ACC112 (cell line): Measurements from ENCODE around the gene GRP.

ENCODE experiments used
- H2AFZ ChIP-seq: fragments of 200-600 bp; sonication (generic); one replicate; pipeline ENCODE4 v1.6.0; 2017; ENCODE audit warnings: antibody characterized with exemption, low read length; ENCODE audit not compliant: unreplicated experiment
- H3K27ac ChIP-seq: fragments of 200-600 bp; sonication (generic); 2 replicates; pipeline ENCODE4 v1.5.1; 2014; ENCODE audit warnings: low read depth, mild to moderate bottlenecking, antibody characterized with exemption, low read length, moderate library complexity
- H3K27me3 ChIP-seq: fragments of 200-600 bp; sonication (generic); 2 replicates; pipeline ENCODE4 v1.6.1; 2014; ENCODE audit warnings: mild to moderate bottlenecking, antibody characterized with exemption, low read length, moderate library complexity, mixed read lengths; ENCODE audit not compliant: insufficient read depth
- H3K36me3 ChIP-seq: fragments of 200-600 bp; sonication (generic); 2 replicates; pipeline ENCODE4 v1.6.1; 2016; ENCODE audit warnings: mild to moderate bottlenecking, antibody characterized with exemption, low read length, moderate library complexity, mixed read lengths; ENCODE audit not compliant: insufficient read depth
- H3K4me1 ChIP-seq: fragments of 200-600 bp; sonication (generic); one replicate; pipeline ENCODE4 v1.6.1; 2016; ENCODE audit warnings: low read length, mixed read lengths; ENCODE audit not compliant: insufficient read depth, unreplicated experiment, control insufficient read depth
- H3K4me3 ChIP-seq: fragments of 200-600 bp; sonication (generic); 2 replicates; pipeline ENCODE4 v1.5.1; 2014; ENCODE audit warnings: mild to moderate bottlenecking, low read depth, low read length
- H3K79me2 ChIP-seq: fragments of 200-600 bp; sonication (generic); one replicate; pipeline ENCODE4 v1.6.0; 2016; ENCODE audit warnings: low read length; ENCODE audit not compliant: control insufficient read depth, unreplicated experiment, insufficient read depth

Gene GRP

GRCh38 chr18:59274533-59274928 lies 54.6 kb downstream of the GRP start:
- no peak overlapping the region for H3K27ac ChIP-seq
- no peak overlapping the region for H2AFZ ChIP-seq
- H3K27me3 ChIP-seq, result peaks cover 100% of the 10 kb centered on the region

GRCh38 chr18:59275406-59275949 lies 55.5 kb downstream of the GRP start:
- Histone ChIP-seq H3K4me3 (no peak overlapping the region), H3K79me2 (no peaks in the 10 kb centered on the region), H3K4me1 (no peaks in the 10 kb centered on the region), H2AFZ (no peak overlapping the region), H3K27ac (no peak overlapping the region), H3K36me3 (no peaks in the 10 kb centered on the region), H3K27me3 (peaks cover 100% of the 10 kb centered on the region)

More at GRCh38 chr18:59274533-59274928, 54.6 kb downstream of the GRP start:
- Histone ChIP-seq H3K36me3 (no peaks in the 10 kb centered on the region), H3K79me2 (no peaks in the 10 kb centered on the region), H3K4me1 (no peaks in the 10 kb centered on the region), H3K4me3 (no peak overlapping the region)

GRCh38 chr18:59276047-59276446 lies 56.1 kb downstream of the GRP start:
- H3K4me3 ChIP-seq, result no peak overlapping the region
- H3K36me3 ChIP-seq, result no peaks in the 10 kb centered on the region
- no peak overlapping the region for H2AFZ ChIP-seq
- H3K4me1 ChIP-seq, result no peaks in the 10 kb centered on the region
- no peaks in the 10 kb centered on the region for H3K79me2 ChIP-seq
- peaks cover 100% of the 10 kb centered on the region for H3K27me3 ChIP-seq
- H3K27ac ChIP-seq, result no peak overlapping the region

GRCh38 chr18:59278793-59279192 lies 58.8 kb downstream of the GRP start:
- Histone ChIP-seq H3K36me3 (no peaks in the 10 kb centered on the region), H3K27me3 (peaks cover 76% of the 10 kb centered on the region), H3K79me2 (no peaks in the 10 kb centered on the region), H3K4me3 (no peak overlapping the region), H3K4me1 (no peaks in the 10 kb centered on the region), H3K27ac (no peak overlapping the region), H2AFZ (no peak overlapping the region)

GRCh38 chr18:59279193-59279592 lies 59.2 kb downstream of the GRP start:
- peaks cover 72% of the 10 kb centered on the region for H3K27me3 ChIP-seq
- H3K4me1 ChIP-seq, result no peaks in the 10 kb centered on the region
- no peaks in the 10 kb centered on the region for H3K36me3 ChIP-seq
- no peak overlapping the region for H3K27ac ChIP-seq
- H3K79me2 ChIP-seq, result no peaks in the 10 kb centered on the region
- H2AFZ ChIP-seq, result no peak overlapping the region
- H3K4me3 ChIP-seq, result no peak overlapping the region

- H3K27ac ChIP-seq, result no peak overlapping the region
- H3K79me2 ChIP-seq, result no peaks in the 10 kb centered on the region
- no peak overlapping the region for H2AFZ ChIP-seq
- no peaks in the 10 kb centered on the region for H3K4me1 ChIP-seq
- no peak overlapping the region for H3K4me3 ChIP-seq
- no peaks in the 10 kb centered on the region for H3K36me3 ChIP-seq
- H3K27me3 ChIP-seq, result peaks cover 67% of the 10 kb centered on the region
Observed at GRCh38 chr18:59279722-59280121, 59.8 kb downstream of the GRP start.
